ENCODE data around the gene ELAVL1. TPM values are rescaled to one million over a fixed set of nuclear protein-coding genes. Genes with fewer than 3 reads are reported as not detected.

The ELAVL1 gene
- total and polyA plus RNA-seq, 2 donors from 2014 or later: 34.6 to 64.7 TPM

DNA sequence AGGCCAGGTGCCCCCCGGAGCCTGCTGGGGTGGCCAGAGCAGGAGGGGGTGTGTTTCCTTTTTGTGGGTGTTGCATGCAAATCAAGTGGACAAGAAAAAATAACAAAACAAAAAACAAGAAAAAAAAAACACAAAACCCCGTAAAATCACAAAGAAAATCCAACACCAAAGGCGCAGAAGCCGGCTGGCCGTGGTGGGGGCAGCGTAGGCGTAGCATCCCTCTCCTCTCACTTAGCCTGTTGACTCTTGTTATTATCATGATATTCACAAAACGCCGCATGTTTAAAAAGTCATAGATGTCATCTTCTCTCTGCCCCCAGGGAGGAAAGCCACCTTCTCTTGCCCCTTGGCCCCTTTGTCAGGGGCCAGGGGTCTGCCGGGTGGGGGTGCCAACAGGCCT, 91.8 kb downstream of the ELAVL1 start:
- H3K9me3 ChIP-seq (ENCODE audit: control insufficient read depth in 2 of 3, insufficient read depth in 1 of 3, low read length in 3 of 3): no peaks in the 10 kb centered on the region
- no peak overlapping the region for H3K27ac ChIP-seq (ENCODE audit: low read depth in 2 of 2, low read length in 2 of 2)
- peaks cover 0 to 10% (median 2%) of the 10 kb centered on the region in 3 donors for H3K36me3 ChIP-seq (ENCODE audit: control insufficient read depth in 2 of 3, insufficient read depth in 3 of 3, low read length in 3 of 3)
- H3K9ac ChIP-seq (ENCODE audit: low read length in 3 of 3): no peak overlapping the region
- H3K27me3 ChIP-seq (ENCODE audit: control insufficient read depth, insufficient read depth, low read length): peaks cover 13% of the 10 kb centered on the region
- FAIRE-seq (no peak), DNase-seq (no peak)
- H3K4me3 ChIP-seq (ENCODE audit: low read length in 3 of 3): no peak overlapping the region
- peaks cover 0 to 13% (median 0%) of the 10 kb centered on the region in 3 donors for H3K4me1 ChIP-seq (ENCODE audit: control insufficient read depth in 2 of 3, insufficient read depth in 2 of 3, low read depth in 1 of 3, low read length in 3 of 3)
- no peak for TF ChIP-seq CTCF (IDR thresholded peaks at IDR 0.05; ENCODE audit: borderline replicate concordance, extremely low read depth, insufficient read depth)
- intact Hi-C loops (cut with DNase I): no loop called here

- H3K9ac ChIP-seq (ENCODE audit: low read length in 3 of 3): no peak overlapping the region
- intact Hi-C loops (cut with DNase I): no loop called here
- peaks cover 0 to 10% (median 2%) of the 10 kb centered on the region in 3 donors for H3K36me3 ChIP-seq (ENCODE audit: control insufficient read depth in 2 of 3, insufficient read depth in 3 of 3, low read length in 3 of 3)
- no peak for FAIRE-seq
- no peak overlapping the region for H3K27ac ChIP-seq (ENCODE audit: low read depth in 2 of 2, low read length in 2 of 2)
- H3K9me3 ChIP-seq (ENCODE audit: control insufficient read depth in 2 of 3, insufficient read depth in 1 of 3, low read length in 3 of 3): no peaks in the 10 kb centered on the region
- no peak for DNase-seq
- peaks cover 7% of the 10 kb centered on the region for H3K27me3 ChIP-seq (ENCODE audit: control insufficient read depth, insufficient read depth, low read length)
- peaks cover 0 to 13% (median 0%) of the 10 kb centered on the region in 3 donors for H3K4me1 ChIP-seq (ENCODE audit: control insufficient read depth in 2 of 3, insufficient read depth in 2 of 3, low read depth in 1 of 3, low read length in 3 of 3)
- H3K4me3 ChIP-seq (ENCODE audit: low read length in 3 of 3): no peak overlapping the region
- no peak for TF ChIP-seq CTCF (IDR thresholded peaks at IDR 0.05; ENCODE audit: borderline replicate concordance, extremely low read depth, insufficient read depth)
These were observed 92.5 kb downstream of the ELAVL1 start for GRCh38 chr19:7912697-7913564.

DNA sequence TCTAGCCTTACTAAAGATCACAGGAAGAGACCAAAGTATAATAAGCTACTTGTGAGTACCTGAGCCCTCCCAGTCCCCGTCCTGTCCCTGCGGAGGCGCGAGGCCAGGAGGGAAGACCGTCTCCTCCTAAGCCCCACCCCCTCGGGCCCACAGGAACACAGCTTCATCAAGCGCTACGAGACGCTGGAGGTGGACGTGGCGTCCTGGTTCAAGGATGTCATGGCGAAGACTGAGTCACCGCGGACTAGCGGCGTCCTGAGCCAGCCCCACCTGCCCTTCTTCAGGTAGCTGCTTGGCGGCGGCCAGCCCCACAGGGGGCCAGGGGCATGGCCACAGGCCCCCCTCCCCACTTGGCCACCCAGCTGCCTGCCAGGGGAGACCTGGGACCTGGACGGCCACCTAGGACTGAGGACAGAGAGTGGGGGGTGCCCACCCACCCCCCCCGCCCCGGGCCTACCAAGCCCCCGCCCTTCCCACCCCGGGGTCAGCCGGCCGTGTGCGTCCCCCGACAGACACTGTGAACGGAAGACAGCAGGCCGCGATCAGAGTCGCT, 93.2 kb downstream of the ELAVL1 start:
- peaks cover 0 to 8% (median 0%) of the 10 kb centered on the region in 3 donors for H3K4me1 ChIP-seq (ENCODE audit: control insufficient read depth in 2 of 3, insufficient read depth in 2 of 3, low read depth in 1 of 3, low read length in 3 of 3)
- FAIRE-seq (no peak), DNase-seq (no peak)
- no peak for TF ChIP-seq CTCF (IDR thresholded peaks at IDR 0.05; ENCODE audit: borderline replicate concordance, extremely low read depth, insufficient read depth)
- no peak overlapping the region for H3K27ac ChIP-seq (ENCODE audit: low read depth in 2 of 2, low read length in 2 of 2)
- H3K9me3 ChIP-seq (ENCODE audit: control insufficient read depth in 2 of 3, insufficient read depth in 1 of 3, low read length in 3 of 3): no peaks in the 10 kb centered on the region
- peaks cover 0 to 10% (median 2%) of the 10 kb centered on the region in 3 donors for H3K36me3 ChIP-seq (ENCODE audit: control insufficient read depth in 2 of 3, insufficient read depth in 3 of 3, low read length in 3 of 3)
- H3K9ac ChIP-seq (ENCODE audit: low read length in 3 of 3): no peak overlapping the region
- intact Hi-C loops (cut with DNase I): no loop called here
- peaks cover 7% of the 10 kb centered on the region for H3K27me3 ChIP-seq (ENCODE audit: control insufficient read depth, insufficient read depth, low read length)
- H3K4me3 ChIP-seq (ENCODE audit: low read length in 3 of 3): no peak overlapping the region

All from kidney (tissue), 14 donors.